Mesodermal cell (in vitro differentiated cells): ENCODE results near the gene KDM2B.

Experiments used
- H3K27ac ChIP-seq: 2 replicates; pipeline ENCODE4 v1.7.0; 2013; ENCODE audit warnings: mild to moderate bottlenecking, low read depth, low read length, moderate library complexity; ENCODE audit not compliant: severe bottlenecking
- H3K36me3 ChIP-seq: 2 replicates; pipeline ENCODE4 v1.7.1; 2013; ENCODE audit warnings: mild to moderate bottlenecking, low read length, moderate library complexity; ENCODE audit not compliant: control insufficient read depth, insufficient read depth
- H3K4me1 ChIP-seq: one replicate; pipeline ENCODE4 v1.7.1; 2013; ENCODE audit warnings: mild to moderate bottlenecking, low read length; ENCODE audit not compliant: insufficient read depth, control insufficient read depth, poor library complexity, severe bottlenecking
- H3K4me3 ChIP-seq: 2 replicates; pipeline ENCODE4 v1.7.0; 2013; ENCODE audit warnings: low read length, control low read depth, mild to moderate bottlenecking; ENCODE audit not compliant: insufficient read depth, poor library complexity, severe bottlenecking; ENCODE audit errors: extremely low read depth
- H3K9me3 ChIP-seq: 2 replicates; pipeline ENCODE4 v1.7.1; 2013; ENCODE audit warnings: mild to moderate bottlenecking, low read length, moderate library complexity; ENCODE audit not compliant: control insufficient read depth
- WGBS, 2 experiments: methylation state at CpG; one replicate each; pipeline ENCODE4 v1.1.5; 2013; ENCODE audit warnings: missing lambda C conversion rate in 2 of 2; ENCODE audit not compliant: insufficient coverage in 2 of 2; 5-methylcytosine and 5-hydroxymethylcytosine counted together

The KDM2B gene

DNA sequence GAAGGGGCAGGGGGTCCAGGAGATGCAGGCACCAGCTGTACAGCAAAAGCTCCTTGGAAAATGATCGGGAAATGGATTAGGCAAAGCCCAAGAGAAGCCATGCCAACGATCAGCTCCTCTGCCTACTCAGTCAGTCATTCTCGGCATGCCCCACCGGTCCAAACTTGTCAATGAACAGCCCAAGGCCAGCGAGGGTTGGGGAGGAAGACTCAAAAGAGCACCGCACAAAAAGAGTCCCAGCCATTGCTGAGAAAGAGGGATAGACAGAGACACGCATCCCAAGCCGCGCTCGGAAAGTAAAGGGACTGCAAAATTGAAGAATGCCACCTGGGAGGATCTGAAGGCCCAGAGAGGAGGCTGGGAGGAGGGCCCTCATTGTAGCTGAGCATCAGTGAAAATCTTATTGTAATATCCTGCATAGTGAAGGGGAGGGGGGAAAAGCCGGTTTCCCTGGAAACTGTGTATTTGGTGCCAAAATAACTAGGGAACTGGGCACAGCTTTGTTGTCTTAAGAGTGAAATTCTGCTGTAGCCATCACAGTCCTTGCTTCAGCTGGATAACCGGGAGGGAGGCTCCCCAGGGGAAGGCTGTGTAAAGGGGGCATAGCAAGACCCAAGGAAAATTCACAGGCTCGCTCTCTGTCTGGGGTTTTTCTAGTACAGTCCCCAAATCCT lies 4.7 kb downstream of the KDM2B start:
- H3K4me1 ChIP-seq: peaks cover 16% of the 10 kb centered on the region
- no peak overlapping the region for H3K4me3 ChIP-seq
- H3K36me3 ChIP-seq: peaks cover 40% of the 10 kb centered on the region
- no peaks in the 10 kb centered on the region for H3K9me3 ChIP-seq
- 65 to 71% methylated on average over 11 to 12 of the region's 13 CpGs for WGBS, 2 experiments
- H3K27ac ChIP-seq: peak overlapping the region; percentile 93

DNA sequence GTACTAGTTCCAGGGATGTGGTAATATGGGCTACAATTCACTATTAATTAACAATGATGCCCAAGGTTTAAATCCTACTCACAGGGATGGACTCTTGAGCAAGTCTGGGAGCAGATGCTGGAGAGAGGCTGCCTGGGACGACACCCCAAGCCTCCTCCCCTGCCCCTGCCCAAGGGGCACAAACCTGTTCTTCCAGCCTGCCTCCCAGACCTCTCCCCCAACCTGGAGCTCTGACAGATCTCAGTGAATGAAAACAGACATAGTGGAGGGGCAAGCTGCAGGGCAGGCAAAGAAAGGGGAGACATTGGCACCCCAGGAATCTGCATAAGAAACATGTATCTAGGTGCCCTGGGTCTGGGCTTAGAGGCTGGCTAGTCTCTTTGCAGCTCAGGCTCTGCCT lies 5.8 kb downstream of the KDM2B start:
- Histone ChIP-seq H3K27ac (no peak overlapping the region), H3K36me3 (peaks cover 50% of the 10 kb centered on the region), H3K4me3 (no peak overlapping the region), H3K9me3 (no peaks in the 10 kb centered on the region), H3K4me1 (peaks cover 16% of the 10 kb centered on the region)
- 100% methylated on average over 1 of the region's 1 CpG; no CpG with 5 or more reads in 1 of the 2 experiments for WGBS, 2 experiments

DNA sequence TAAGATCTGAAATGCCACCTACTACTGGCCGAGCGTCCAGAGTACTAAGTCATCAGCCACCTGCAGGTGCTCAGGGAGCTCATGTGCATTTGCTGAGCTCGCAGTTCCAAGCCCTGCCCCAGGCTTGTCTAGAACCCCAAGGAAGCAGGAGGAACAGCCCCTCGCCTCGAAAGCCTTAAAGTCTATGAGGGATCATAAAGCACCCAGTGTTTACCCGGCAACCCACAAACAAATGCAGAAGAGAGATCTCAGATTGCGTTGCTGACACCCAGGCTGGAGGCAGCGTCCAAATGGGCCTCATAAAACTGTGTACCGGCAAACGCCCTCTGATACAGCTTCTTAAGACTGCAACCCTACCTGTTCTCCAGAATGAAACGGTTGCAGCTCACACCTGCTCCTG lies 6.8 kb downstream of the KDM2B start:
- no peaks in the 10 kb centered on the region for H3K9me3 ChIP-seq
- H3K27ac ChIP-seq: no peak overlapping the region
- peaks cover 50% of the 10 kb centered on the region for H3K36me3 ChIP-seq
- WGBS, 2 experiments: 95% methylated on average over 10 to 11 of the region's 11 CpGs
- peaks cover 16% of the 10 kb centered on the region for H3K4me1 ChIP-seq
- no peak overlapping the region for H3K4me3 ChIP-seq

DNA sequence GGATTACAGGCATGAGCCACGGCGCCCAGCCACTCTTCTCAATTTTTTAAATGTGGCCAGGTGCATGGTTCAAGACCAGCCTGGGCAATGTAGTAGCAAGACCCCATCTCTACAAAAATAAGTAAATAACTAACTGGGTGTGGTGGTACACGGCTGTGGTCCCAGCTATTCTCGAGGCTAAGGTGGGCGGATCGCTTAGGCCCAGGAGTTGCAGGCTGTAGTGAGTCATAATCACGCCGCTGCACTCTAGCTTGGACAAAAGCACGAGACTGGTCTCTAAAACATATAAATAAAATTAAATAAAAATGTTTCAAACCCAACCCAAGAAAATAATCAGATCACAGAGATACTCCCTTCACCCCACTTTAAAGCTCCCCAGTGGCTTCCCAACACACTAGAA lies 8.9 kb downstream of the KDM2B start:
- H3K36me3 ChIP-seq: peaks cover 59% of the 10 kb centered on the region
- H3K9me3 ChIP-seq: no peaks in the 10 kb centered on the region
- no peak overlapping the region for H3K4me3 ChIP-seq
- peaks cover 12% of the 10 kb centered on the region for H3K4me1 ChIP-seq
- H3K27ac ChIP-seq: no peak overlapping the region
- 93% methylated on average over 7 of the region's 9 CpGs; no CpG with 5 or more reads in 1 of the 2 experiments for WGBS, 2 experiments

DNA sequence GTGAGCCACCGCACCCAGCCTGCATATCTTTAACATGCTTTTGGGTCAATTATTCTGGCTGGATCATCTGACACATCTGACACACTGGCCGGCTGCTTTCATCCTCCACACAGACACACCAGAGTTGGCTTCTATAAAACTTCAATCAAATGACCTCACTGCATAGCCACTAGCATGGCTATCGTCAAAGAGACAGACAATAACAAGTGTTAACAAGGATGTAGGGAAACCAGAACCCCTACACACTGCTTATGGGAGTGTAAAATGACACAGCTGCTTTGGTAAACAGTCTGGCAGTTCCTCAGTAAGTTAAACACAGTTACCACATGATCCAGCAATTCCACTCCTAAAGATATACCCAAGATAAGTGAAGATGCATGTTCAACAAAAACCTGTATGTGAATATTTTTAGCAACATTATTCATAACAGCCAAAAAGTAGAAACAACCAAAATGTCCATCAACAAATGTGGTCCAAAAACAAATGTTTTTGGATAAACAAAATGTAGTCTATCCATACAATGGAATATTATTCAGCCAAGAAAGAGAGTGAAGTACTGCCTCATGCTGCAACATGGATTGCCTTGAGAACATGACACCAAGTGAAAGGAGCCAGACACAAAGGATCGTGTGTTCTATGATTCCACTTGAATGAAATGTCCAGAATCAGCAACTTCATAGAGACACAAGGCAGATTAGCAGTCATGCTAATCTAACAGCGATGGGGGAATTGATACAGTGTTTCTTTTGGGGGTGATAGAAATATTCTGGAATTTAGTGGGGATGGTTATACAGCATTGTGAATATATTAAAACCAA lies 10.1 kb downstream of the KDM2B start:
- H3K4me3 ChIP-seq: no peak overlapping the region
- peaks cover 1% of the 10 kb centered on the region for H3K4me1 ChIP-seq
- 94 to 97% methylated on average over 4 to 5 of the region's 5 CpGs for WGBS, 2 experiments
- H3K36me3 ChIP-seq: peaks cover 63% of the 10 kb centered on the region
- peak overlapping the region; percentile 77 for H3K27ac ChIP-seq
- H3K9me3 ChIP-seq: no peaks in the 10 kb centered on the region

DNA sequence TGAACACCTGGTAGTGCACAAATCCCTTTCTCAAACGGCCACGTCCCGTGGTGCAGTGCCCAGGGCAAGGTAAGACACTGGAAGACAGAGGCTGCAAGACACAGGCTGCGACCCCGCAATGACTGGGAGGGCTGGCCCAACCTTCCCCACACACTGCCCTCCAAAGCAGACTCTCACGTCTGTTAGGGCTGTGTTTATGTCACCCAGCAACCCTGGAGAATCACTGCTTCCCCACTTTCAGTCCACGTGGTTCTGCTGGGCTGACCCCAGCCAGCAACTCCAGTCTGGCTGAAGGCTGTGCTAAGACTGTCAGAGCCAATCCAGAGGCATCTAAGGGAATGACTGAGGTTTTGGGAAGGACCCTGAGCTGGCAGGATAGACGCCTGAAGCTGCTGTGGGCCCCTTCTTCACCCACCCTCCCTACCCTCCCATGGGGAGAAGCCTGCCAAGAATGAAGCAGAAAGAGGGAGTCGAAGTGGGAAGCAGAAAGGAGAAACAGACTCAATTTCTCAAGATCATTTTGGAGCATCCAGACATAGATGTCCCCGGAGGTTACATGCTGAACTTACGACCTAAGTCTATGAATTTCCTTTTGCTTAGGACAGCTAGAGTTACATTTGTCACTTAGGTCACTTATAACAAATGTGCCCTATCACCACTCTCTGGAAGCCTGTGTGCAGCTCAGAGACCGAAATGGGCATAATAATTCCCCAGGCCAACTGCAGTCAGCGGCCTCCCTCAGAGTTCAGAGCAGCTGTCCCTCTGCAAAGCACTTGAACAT lies 11.7 kb downstream of the KDM2B start:
- Histone ChIP-seq H3K36me3 (peaks cover 63% of the 10 kb centered on the region), H3K4me1 (no peaks in the 10 kb centered on the region), H3K4me3 (no peak overlapping the region), H3K9me3 (no peaks in the 10 kb centered on the region), H3K27ac (no peak overlapping the region)
- 88 to 92% methylated on average over 10 of the region's 13 CpGs for WGBS, 2 experiments

DNA sequence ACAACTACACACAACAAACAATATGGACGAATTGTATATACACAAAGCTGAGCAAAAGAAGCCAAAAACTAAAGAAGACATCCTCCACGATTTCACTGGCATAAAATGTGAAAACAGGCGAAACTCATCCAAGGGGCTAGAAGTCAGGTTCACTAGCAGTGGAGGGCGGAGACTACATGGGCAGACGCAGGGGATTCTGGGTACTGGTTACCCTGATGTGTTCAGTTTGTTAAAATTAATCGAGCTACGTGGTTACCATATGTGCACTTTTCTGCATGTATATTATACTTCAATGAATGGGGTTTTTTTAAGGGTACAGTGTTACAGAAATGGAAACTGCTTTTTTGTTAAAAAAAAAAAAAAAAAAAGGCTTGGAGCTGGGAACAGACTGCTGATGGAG lies 12.3 kb downstream of the KDM2B start:
- Histone ChIP-seq H3K36me3 (peaks cover 59% of the 10 kb centered on the region), H3K4me3 (no peak overlapping the region), H3K4me1 (no peaks in the 10 kb centered on the region), H3K27ac (no peak overlapping the region), H3K9me3 (no peaks in the 10 kb centered on the region)
- WGBS, 2 experiments: 94 to 100% methylated on average over 2 to 4 of the region's 7 CpGs

DNA sequence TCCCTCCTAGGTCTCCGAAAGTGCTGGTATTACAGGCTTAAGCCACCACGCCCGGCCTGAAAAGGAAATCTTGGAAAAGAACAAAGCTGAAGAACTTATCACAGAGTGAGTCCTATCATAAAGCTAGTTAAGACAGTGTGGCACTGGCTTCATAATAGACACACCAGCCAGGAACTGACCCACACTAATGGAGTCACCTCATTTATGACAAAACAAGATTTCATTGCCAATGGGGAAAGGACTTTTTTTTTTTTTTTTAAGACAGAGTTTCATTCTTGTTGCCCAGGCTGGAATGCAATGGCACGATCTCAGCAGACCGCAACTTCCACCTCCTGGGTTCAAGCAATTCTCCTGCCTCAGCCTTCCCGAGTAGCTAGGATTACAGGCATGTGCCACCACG lies 15.7 kb downstream of the KDM2B start:
- no peaks in the 10 kb centered on the region for H3K4me1 ChIP-seq
- peaks cover 52% of the 10 kb centered on the region for H3K36me3 ChIP-seq
- 91 to 97% methylated on average over 7 of the region's 7 CpGs for WGBS, 2 experiments
- H3K27ac ChIP-seq: no peak overlapping the region
- H3K4me3 ChIP-seq: no peak overlapping the region
- H3K9me3 ChIP-seq: no peaks in the 10 kb centered on the region

DNA sequence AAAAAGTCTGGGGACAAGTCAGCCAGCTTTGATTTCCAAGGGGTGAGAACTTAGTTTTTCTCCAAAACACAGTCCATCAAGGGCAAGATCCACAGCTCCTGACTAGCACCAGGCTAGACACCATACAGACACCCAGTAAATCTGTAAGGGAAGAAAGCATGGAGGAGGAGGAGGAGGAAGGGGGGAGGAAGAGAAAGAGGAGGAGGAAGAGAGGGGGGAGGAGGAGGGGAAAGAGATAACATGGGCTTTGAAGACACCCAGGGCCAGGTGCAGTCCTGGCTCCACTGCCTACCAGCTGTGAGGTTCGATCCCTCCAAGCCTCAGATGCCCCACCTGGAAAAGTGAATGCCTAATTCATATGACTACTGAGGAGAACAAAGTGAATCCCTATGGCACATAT lies 18.3 kb downstream of the KDM2B start:
- Histone ChIP-seq H3K36me3 (peaks cover 66% of the 10 kb centered on the region), H3K4me3 (no peak overlapping the region), H3K4me1 (no peaks in the 10 kb centered on the region), H3K9me3 (no peaks in the 10 kb centered on the region), H3K27ac (no peak overlapping the region)
- 100% methylated on average over 1 of the region's 1 CpG; no CpG with 5 or more reads in 1 of the 2 experiments for WGBS, 2 experiments

DNA sequence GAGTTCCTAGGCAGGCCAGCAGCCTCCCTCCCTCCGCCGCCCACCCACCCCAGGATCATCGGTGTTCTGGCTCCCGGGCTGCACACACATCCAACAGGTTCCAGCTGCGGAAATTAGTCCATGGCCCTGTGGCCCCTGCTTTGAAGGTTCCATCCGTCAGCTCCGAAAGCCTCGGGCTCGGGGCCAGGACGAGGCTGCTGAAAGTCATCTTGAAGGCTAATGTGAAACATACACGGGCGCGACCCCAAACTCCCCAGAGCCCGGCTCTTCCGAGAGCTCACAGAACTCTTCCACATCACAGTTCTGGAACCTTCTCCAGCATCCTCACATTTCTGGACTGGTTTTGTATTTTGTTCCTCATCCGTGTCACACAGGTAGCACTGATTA lies 19.8 kb downstream of the KDM2B start:
- peaks cover 61% of the 10 kb centered on the region for H3K36me3 ChIP-seq
- H3K4me3 ChIP-seq: no peak overlapping the region
- no peaks in the 10 kb centered on the region for H3K9me3 ChIP-seq
- WGBS, 2 experiments: 92 to 94% methylated on average over 16 of the region's 16 CpGs
- H3K4me1 ChIP-seq: no peaks in the 10 kb centered on the region
- no peak overlapping the region for H3K27ac ChIP-seq
